HG02610 (cell line): ENCODE measurements around the gene OSCAR.
"Not testable (repeated sequence)": the region's sequence is repeated elsewhere in the genome, so short reads cannot be mapped to it uniquely, and the experiment has no call there.

Experiments used
- ATAC-seq: cut with Tn5 transposase; IDR thresholded peaks from one replicate; pipeline ENCODE4 v1.9.1; 2021; ENCODE audit warnings: mild to moderate bottlenecking, moderate library complexity; ENCODE audit not compliant: unreplicated experiment

Gene OSCAR

DNA sequence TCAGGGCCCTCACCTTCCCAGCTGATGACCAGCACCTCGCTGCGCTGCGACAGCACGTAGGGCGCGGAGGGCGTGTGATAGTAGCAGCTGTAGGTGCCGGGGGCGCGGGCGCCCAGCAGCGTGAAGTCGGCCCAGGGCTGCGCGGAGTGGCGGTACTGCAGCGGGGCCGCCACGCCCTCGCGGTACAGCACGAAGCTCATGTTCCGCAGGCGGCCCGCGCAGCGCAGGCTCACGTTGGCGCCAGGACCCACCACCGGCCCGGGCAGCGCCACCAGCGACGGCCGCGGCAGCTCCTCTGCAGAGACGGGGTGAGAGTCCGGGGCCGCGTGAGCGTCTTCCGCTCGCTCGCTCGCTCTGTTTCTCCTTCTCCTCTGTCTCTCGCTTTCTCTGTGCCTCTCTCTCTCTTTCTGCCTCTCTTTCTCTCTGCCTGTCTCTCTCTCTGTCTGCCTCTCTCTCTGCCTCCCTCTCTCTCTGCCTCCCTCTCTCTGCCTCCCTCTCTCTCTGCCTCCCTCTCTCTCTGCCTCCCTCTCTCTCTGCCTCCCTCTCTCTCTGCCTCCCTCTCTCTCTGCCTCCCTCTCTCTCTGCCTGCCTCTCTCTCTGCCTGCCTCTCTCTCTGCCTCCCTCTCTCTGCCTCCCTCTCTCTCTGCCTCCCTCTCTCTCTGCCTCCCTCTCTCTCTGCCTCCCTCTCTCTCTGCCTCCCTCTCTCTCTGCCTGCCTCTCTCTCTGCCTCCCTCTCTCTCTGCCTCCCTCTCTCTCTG is 4.6 kb downstream of the OSCAR start:
- not testable (repeated sequence) for ATAC-seq

DNA sequence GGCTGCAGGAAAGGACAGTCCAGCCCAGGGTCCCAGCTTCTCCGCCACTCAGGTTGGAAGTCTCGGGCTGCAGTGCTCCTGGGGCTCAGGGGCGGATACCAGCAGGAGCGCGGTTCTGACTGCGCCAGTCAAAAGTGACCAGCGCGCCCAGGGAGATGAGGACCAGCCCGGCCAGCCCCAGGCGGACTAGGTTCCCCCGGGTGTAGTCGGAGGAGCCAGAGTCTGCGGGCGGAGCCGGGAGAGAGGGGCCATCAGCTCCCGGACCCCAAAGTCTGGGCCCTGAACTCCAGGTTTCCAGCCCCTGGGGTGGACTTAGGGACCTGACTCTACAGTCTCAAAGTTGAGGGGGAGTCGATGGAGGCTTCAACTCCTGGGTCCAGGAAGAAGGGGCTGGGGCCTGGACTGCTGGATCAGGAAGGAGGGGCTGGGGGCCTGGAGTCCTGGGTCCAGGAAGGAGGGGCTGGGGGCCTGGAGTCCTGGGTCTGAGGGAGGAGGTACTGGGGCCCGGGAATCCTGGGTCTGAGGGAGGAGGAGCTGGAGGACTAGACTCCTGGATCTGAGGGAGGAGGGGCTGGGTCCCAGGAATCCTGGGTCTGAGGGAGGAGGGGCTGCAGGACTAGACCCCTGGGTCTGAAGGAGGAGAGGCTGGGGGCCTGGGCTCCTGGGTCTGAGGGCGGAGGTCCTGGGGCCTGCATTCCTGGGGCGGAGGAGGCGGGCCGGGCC is 5.3 kb downstream of the OSCAR start:
- no peak for ATAC-seq

GRCh38 chr19:54094426-54095000 is 6.1 kb downstream of the OSCAR start:
- ATAC-seq, result no peak

DNA sequence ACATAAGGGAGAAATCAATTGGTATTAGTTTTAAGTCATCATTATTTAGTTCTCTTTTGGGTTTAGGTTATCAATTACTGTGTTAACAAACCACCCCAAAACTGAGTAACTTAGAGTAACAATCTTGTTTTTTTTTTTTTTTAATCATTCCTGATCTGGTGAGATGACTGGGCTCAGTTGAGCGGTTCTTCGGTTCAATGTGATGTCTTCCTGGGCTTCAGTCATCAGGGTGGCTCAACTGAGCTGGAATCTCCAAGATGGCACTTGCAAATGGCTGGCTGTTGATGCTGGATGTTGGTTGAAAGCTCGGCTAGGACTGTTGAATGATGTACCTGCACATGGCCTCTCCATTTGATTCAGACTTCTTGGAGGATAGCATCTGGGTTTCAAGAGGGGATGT is 16.2 kb downstream of the OSCAR start:
- ATAC-seq, result no peak

- no peak for ATAC-seq
Observed at GRCh38 chr19:54081032-54081431, 19.6 kb downstream of the OSCAR start, which contains the start of gene TARM1. TARM1 (minus strand) TSS chr19:54081365; CDS start chr19:54081340, 25 bp downstream.

DNA sequence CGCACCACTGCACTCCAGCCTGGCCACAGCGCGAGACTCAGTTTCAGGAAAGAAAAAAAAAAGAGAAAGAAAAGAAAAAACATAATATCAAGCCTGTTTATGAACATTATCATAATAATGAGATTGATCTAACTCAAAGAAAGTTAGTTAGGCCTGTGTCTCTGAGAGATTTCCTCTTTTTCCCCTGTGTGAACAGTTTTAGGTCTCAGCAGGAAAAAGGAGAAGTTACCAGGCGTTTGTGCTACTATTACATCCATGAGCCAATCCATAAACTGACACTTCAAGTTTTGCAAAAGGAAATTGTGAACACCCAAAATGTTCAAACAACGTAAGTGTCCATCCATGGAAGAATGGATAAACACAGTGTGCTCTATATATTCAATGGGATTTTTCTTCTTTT is 23.3 kb downstream of the OSCAR start:
- no peak for ATAC-seq

DNA sequence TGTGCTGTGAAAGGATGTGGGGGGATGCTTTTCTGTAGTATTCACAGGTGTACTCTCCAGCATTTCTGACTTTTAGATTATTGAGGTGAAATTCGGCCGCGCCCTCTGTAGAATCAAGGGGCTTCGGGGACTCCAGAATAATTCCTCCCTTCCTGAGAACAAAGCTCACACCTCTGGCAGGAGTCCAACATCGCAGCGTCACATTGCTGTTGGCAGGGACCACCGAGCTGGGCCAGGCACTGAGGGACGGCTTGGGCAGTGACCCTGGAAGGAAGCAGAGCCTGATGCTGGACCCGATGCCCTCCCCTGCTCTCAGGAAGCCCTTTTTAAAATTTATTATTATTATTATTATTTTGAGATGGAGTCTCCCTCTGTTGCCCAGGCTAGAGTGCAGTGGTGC is 25.8 kb downstream of the OSCAR start:
- ATAC-seq, result no peak

- no peak for ATAC-seq
Observed at GRCh38 chr19:54073829-54074228, 26.8 kb downstream of the OSCAR start.

DNA sequence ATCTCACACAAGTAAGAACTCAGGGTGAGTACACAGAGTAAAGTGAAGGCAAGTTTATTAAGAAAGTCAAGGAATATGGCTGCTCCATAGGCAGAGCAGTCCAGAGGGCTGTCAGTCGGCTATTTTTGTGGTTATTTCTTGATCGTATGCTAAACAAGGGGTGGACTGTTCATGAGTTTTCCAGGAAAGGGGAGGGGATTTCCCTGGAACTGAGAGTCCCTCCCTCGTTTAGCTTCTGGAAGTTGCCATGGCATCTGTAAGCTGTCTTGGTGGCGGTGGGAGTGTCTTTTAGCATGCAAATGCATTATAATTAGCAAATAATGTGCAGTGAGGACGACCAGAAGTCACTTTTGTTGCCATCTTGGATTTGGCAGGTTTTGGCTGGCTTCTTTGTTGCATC is 31.1 kb downstream of the OSCAR start:
- no peak for ATAC-seq

DNA sequence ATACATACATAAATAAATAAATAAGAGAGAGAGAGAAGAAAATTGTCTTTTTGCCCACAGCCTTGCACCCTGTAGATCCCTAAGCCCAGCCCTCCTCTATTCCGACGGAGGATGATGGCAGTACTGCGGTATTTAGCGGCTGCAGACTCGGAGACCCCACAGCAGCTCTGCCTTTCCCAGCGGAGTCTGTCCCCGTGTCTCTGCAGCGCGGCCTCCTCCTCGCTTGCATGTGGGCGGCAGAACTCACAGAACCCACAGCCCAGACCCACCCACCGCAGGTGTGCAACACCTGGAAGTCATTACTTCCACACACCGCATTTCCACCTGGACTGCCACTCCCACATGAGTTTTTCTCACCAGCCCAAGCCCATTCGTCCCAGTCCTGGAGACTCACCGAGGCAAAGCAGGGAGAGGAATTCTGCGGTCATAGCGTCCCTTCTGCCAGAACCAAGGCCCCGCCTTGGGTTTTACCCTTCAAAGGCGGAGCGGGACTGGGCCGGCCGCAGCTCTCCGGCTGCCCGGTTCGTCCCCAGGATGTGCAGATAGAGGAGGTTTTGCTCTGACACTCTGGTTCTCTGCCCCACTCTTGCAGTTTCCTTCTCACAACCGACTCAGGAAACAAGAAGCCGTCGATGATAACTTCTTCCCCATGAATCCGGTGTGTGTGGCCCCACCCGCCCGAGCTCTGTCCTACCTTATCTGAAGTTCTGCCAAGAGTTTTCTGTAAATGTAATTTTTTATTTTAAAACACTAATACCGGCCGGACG is 37.1 kb downstream of the OSCAR start, which contains the start of gene VSTM1:
Gene VSTM1 (minus strand): TSS at position 548 of the 767 bp plus-strand sequence. CDS start 120 bp downstream, at position 428.
- ATAC-seq, result no peak

GRCh38 chr19:54062643-54063042 is 38.0 kb downstream of the OSCAR start:
- no peak for ATAC-seq

DNA sequence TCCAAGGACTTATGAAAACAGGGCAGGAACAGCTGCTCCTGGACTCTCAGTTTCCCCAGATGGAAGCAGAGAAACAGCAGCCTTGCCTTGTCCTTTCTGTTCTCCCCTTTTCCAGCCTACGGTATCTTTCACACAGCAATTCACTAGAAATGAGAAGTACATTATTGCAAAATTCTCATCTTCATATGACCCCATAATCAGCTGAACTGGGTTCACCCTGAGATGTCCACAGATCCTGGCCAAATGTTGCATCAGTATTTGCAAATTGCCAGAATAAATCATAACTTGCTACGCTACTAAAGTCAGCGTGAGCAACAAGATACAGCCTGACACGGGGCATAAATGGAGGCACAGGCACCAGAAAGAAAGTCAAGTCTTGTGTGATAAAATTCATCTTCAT is 53.0 kb downstream of the OSCAR start:
- no peak for ATAC-seq

- no peak for ATAC-seq
Observed at GRCh38 chr19:54045771-54046170, 54.8 kb downstream of the OSCAR start.
